HEK293 (cell line): Measurements from ENCODE around the gene DUS3L.

Experiments used
- AEBP2 ChIP-seq: fragments of 450-650 bp; formaldehyde crosslinking; IDR thresholded peaks from 2 replicates; pipeline ENCODE4 v1.5.1; 2016; ENCODE audit warnings: missing biosample characterization, missing genetic modification characterization, borderline replicate concordance
- BCL11B ChIP-seq: fragments of 450-650 bp; formaldehyde crosslinking; IDR thresholded peaks from 2 replicates; pipeline ENCODE4 v1.5.1; 2016; ENCODE audit warnings: low read depth, missing biosample characterization, missing genetic modification characterization
- GLIS1 ChIP-seq: fragments of 450-650 bp; formaldehyde crosslinking; IDR thresholded peaks from 2 replicates; pipeline ENCODE4 v1.5.1; 2016; ENCODE audit warnings: missing biosample characterization, missing genetic modification characterization
- GLIS2 ChIP-seq: fragments of 450-650 bp; formaldehyde crosslinking; IDR thresholded peaks from 2 replicates; pipeline ENCODE4 v1.5.1; 2016; ENCODE audit warnings: missing biosample characterization, missing genetic modification characterization
- IKZF3 ChIP-seq: fragments of 450-650 bp; IDR thresholded peaks from 2 replicates; pipeline ENCODE4 v1.5.0; 2018; ENCODE audit warnings: missing biosample characterization, mild to moderate bottlenecking, missing genetic modification characterization, moderate library complexity
- MYNN ChIP-seq: fragments of 450-650 bp; formaldehyde crosslinking; IDR thresholded peaks from 2 replicates; pipeline ENCODE4 v1.5.1; 2016; ENCODE audit warnings: missing biosample characterization, missing genetic modification characterization, borderline replicate concordance
- PRDM6 ChIP-seq: fragments of 450-650 bp; formaldehyde crosslinking; IDR thresholded peaks from 2 replicates; pipeline ENCODE4 v1.5.1; 2017; ENCODE audit warnings: missing biosample characterization, missing genetic modification characterization
- SALL2 ChIP-seq: fragments of 450-650 bp; formaldehyde crosslinking; IDR thresholded peaks from 2 replicates; pipeline ENCODE4 v1.5.0; 2017; ENCODE audit warnings: missing biosample characterization, mild to moderate bottlenecking, missing genetic modification characterization, borderline replicate concordance
- SP3 ChIP-seq: fragments of 450-650 bp; formaldehyde crosslinking; IDR thresholded peaks from 2 replicates; pipeline ENCODE4 v1.5.1; 2016; ENCODE audit warnings: missing biosample characterization, missing genetic modification characterization
- ZBTB11 ChIP-seq: fragments of 450-650 bp; formaldehyde crosslinking; conservative IDR thresholded peaks from 2 replicates; pipeline ENCODE4 v1.5.1; 2016; ENCODE audit warnings: low read depth, missing biosample characterization, missing genetic modification characterization
- ZBTB44 ChIP-seq: fragments of 450-650 bp; IDR thresholded peaks from 2 replicates; pipeline ENCODE4 v1.5.1; 2018; ENCODE audit warnings: missing biosample characterization, mild to moderate bottlenecking, missing genetic modification characterization
- ZBTB7A ChIP-seq: fragments of 450-650 bp; formaldehyde crosslinking; IDR thresholded peaks from 2 replicates; pipeline ENCODE4 v1.5.1; 2016; ENCODE audit warnings: low read depth, missing biosample characterization, missing genetic modification characterization
- ZEB2 ChIP-seq: fragments of 450-650 bp; formaldehyde crosslinking; IDR thresholded peaks from 2 replicates; pipeline ENCODE4 v1.5.1; 2016; ENCODE audit warnings: missing biosample characterization, missing genetic modification characterization
- ZFHX2 ChIP-seq: fragments of 450-650 bp; formaldehyde crosslinking; conservative IDR thresholded peaks from 2 replicates; pipeline ENCODE4 v1.5.1; 2016; ENCODE audit warnings: missing biosample characterization, missing genetic modification characterization
- ZFP69B ChIP-seq: fragments of 450-650 bp; formaldehyde crosslinking; IDR thresholded peaks from 2 replicates; pipeline ENCODE4 v1.5.1; 2016; ENCODE audit warnings: missing biosample characterization, missing genetic modification characterization
- ZNF16 ChIP-seq: fragments of 450-650 bp; formaldehyde crosslinking; IDR thresholded peaks from 2 replicates; pipeline ENCODE4 v1.5.1; 2016; ENCODE audit warnings: low read depth, missing biosample characterization, missing genetic modification characterization
- ZNF266 ChIP-seq: fragments of 450-650 bp; formaldehyde crosslinking; IDR thresholded peaks from 2 replicates; pipeline ENCODE4 v1.5.1; 2016; ENCODE audit warnings: missing biosample characterization, missing genetic modification characterization, low read depth
- ZNF404 ChIP-seq: fragments of 450-650 bp; formaldehyde crosslinking; IDR thresholded peaks from 2 replicates; pipeline ENCODE4 v1.5.1; 2017; ENCODE audit warnings: missing biosample characterization, missing genetic modification characterization
- ZNF416 ChIP-seq: fragments of 450-650 bp; formaldehyde crosslinking; IDR thresholded peaks from 2 replicates; pipeline ENCODE4 v1.5.1; 2016; ENCODE audit warnings: missing biosample characterization, missing genetic modification characterization
- ZNF423 ChIP-seq: fragments of 450-650 bp; formaldehyde crosslinking; IDR thresholded peaks from 2 replicates; pipeline ENCODE4 v1.5.1; 2016; ENCODE audit warnings: missing biosample characterization, missing genetic modification characterization
- ZNF548 ChIP-seq: fragments of 450-650 bp; formaldehyde crosslinking; IDR thresholded peaks from 2 replicates; pipeline ENCODE4 v1.5.1; 2016; ENCODE audit warnings: missing biosample characterization, missing genetic modification characterization
- ZNF560 ChIP-seq: fragments of 450-650 bp; formaldehyde crosslinking; IDR thresholded peaks from 2 replicates; pipeline ENCODE4 v1.5.1; 2017; ENCODE audit warnings: missing biosample characterization, missing genetic modification characterization, borderline replicate concordance
- ZNF596 ChIP-seq: fragments of 450-650 bp; IDR thresholded peaks from 2 replicates; pipeline ENCODE4 v1.5.0; 2018; ENCODE audit warnings: missing biosample characterization, mild to moderate bottlenecking, missing genetic modification characterization, moderate library complexity
- ZNF639 ChIP-seq: fragments of 450-650 bp; formaldehyde crosslinking; IDR thresholded peaks from 2 replicates; pipeline ENCODE4 v1.5.1; 2016; ENCODE audit warnings: missing biosample characterization, missing genetic modification characterization
- ZNF645 ChIP-seq: fragments of 450-650 bp; formaldehyde crosslinking; IDR thresholded peaks from 2 replicates; pipeline ENCODE4; 2016; ENCODE audit warnings: missing biosample characterization, missing genetic modification characterization
- ZNF670 ChIP-seq: fragments of 450-650 bp; formaldehyde crosslinking; IDR thresholded peaks from 2 replicates; pipeline ENCODE4 v1.5.1; 2016; ENCODE audit warnings: missing biosample characterization, missing genetic modification characterization, low read depth
- ZNF830 ChIP-seq: fragments of 450-650 bp; IDR thresholded peaks from 2 replicates; pipeline ENCODE4 v1.5.0; 2018; ENCODE audit warnings: missing biosample characterization, missing genetic modification characterization, low read depth, mild to moderate bottlenecking, moderate library complexity
- ZNF837 ChIP-seq: fragments of 450-650 bp; formaldehyde crosslinking; IDR thresholded peaks from 2 replicates; pipeline ENCODE4 v1.5.1; 2016; ENCODE audit warnings: missing biosample characterization, missing genetic modification characterization

The DUS3L gene

GRCh38 chr19:5826531-5827341 lies 35.8 kb upstream of the DUS3L start (continued):
- TF ChIP-seq ZBTB11 (no peak), ZNF266 (tag by site-specific recombination) (no peak), SALL2 (tag by site-specific recombination) (no peak), PRDM6 (tag by site-specific recombination) (no peak), ZNF416 (tag by site-specific recombination) (no peak), ZNF16 (tag by site-specific recombination) (no peak), ZNF596 (tag by site-specific recombination) (no peak), SP3 (tag by site-specific recombination) (no peak), ZNF670 (tag by site-specific recombination) (no peak), ZEB2 (tag by site-specific recombination) (peak; percentile 73), ZNF404 (tag by site-specific recombination) (no peak), ZNF645 (tag by site-specific recombination) (no peak), ZNF639 (tag by site-specific recombination) (no peak), ZNF830 (tag by site-specific recombination) (no peak), GLIS2 (tag by site-specific recombination) (peak; percentile 70), GLIS1 (tag by site-specific recombination) (peak; percentile 100), ZNF560 (tag by site-specific recombination) (no peak), ZNF837 (tag by site-specific recombination) (no peak), IKZF3 (peak; percentile 66; the same call in 1 of the 2 replicates), ZBTB44 (tag by site-specific recombination) (peak; percentile 54; the same call in 1 of the 2 replicates), ZFHX2 (tag by site-specific recombination) (0 out of 2 replicates have a peak, but pooled peaks have one; percentile 22), ZBTB7A (no peak), BCL11B (no peak), MYNN (tag by site-specific recombination) (no peak), AEBP2 (tag by site-specific recombination) (no peak), ZNF423 (tag by site-specific recombination) (peak; percentile 82), ZNF548 (no peak), ZFP69B (tag by site-specific recombination) (no peak)
